ENCODE measurements around the gene GALNT9. TPM values are rescaled to one million over a fixed set of nuclear protein-coding genes. Genes with fewer than 3 reads are reported as not detected.

The GALNT9 gene
- total RNA-seq, 4 donors from 2014 or later: 1.6 TPM; not detected in 3

- TF ChIP-seq CTCF (IDR thresholded peaks at IDR 0.05) (no peak), EP300 (IDR thresholded peaks at IDR 0.05) (no peak), POLR2A (IDR thresholded peaks at IDR 0.05) (no peak)
- WGBS, 2 donors: 56 to 65% methylated on average over 14 to 15 of the region's 15 CpGs
- H3K27me3 ChIP-seq: peaks cover 0 to 6% of the 10 kb centered on the region in 2 donors
- H3K9me3 ChIP-seq: no peaks in the 10 kb centered on the region
- no peaks in the 10 kb centered on the region for H3K36me3 ChIP-seq
- H3K4me3 ChIP-seq: no peak overlapping the region
- no peak overlapping the region for H3K27ac ChIP-seq
- H3K4me1 ChIP-seq: no peaks in the 10 kb centered on the region
- no peak for DNase-seq (ENCODE audit: low spot score in 2 of 2)
These were observed 70.0 kb downstream of the GALNT9 start for GRCh38 chr12:132259364-132259871.

DNA sequence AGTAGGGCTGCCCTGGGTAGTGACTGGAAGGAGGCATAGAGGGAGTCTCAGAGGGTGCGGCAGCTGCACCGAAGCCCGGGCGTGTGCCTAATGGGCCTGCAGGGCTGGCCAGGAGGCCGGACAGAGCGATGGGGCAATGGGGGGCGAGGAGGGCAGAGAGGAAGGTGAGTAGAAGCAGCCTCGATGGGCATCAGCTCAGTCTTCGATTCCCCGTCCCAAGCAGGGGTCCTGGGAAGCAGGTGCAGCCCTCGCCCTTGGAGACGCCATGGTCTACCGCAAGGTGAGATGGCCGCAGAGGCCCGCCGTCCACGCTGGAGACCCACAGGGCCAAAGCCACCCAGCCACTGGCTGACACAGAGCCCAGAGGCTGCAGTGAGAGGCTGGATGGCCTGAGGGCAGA, 70.8 kb downstream of the GALNT9 start:
- Histone ChIP-seq H3K4me3 (no peak overlapping the region), H3K27me3 (peaks cover 0 to 6% of the 10 kb centered on the region in 2 donors), H3K36me3 (no peaks in the 10 kb centered on the region), H3K27ac (no peak overlapping the region), H3K4me1 (no peaks in the 10 kb centered on the region), H3K9me3 (no peaks in the 10 kb centered on the region)
- DNase-seq (ENCODE audit: low spot score in 2 of 2): no peak
- WGBS, 2 donors: 85 to 88% methylated on average over 14 to 17 of the region's 17 CpGs
- TF ChIP-seq POLR2A (IDR thresholded peaks at IDR 0.05) (no peak), CTCF (IDR thresholded peaks at IDR 0.05) (no peak), EP300 (IDR thresholded peaks at IDR 0.05) (no peak)

GRCh38 chr12:132257955-132258490, 71.4 kb downstream of the GALNT9 start:
- H3K27ac ChIP-seq: no peak overlapping the region
- no peaks in the 10 kb centered on the region for H3K4me1 ChIP-seq
- WGBS, 2 donors: 88 to 92% methylated on average over 13 to 17 of the region's 17 CpGs
- TF ChIP-seq EP300 (IDR thresholded peaks at IDR 0.05) (no peak), POLR2A (IDR thresholded peaks at IDR 0.05) (no peak), CTCF (IDR thresholded peaks at IDR 0.05) (no peak)
- H3K27me3 ChIP-seq: peaks cover 0 to 6% of the 10 kb centered on the region in 2 donors
- no peaks in the 10 kb centered on the region for H3K36me3 ChIP-seq
- H3K4me3 ChIP-seq: no peak overlapping the region
- no peak for DNase-seq (ENCODE audit: low spot score in 2 of 2)
- no peaks in the 10 kb centered on the region for H3K9me3 ChIP-seq

DNA sequence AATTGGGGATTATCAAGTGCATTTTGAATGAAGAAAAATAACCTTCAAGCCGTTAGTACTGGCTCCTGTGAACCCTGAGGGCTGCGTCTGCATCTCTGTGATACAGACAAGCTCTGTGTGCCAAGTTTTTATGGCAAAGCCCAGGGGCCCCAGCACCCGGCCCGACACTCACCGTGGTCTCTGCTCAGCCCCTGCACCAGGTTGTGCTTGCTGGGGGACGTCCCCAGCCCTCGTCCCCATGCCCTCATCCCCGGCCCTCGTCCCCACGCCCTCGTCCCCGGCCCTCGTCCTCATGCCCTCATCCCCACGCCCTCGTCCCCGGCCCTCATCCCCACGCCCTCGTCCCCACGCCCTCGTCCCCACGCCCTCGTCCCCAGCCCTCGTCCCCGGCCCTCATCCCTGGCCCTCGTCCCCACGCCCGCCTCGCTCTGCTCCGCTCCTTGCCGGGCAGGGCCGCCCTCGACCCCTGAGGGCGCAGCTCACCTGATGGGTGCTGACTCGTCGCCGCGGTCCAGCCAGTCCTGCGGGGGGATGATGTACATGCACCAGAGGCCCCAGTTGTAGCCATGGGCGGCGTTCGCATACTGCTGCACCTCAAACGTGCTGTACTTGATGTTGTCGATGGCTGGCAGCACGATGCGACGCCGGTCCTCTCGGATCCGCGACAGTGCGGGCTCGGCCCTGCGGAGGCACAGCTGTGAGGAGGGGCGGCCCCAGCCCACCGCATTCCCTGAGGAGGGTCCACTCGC, 72.0 kb downstream of the GALNT9 start:
- 80 to 88% methylated on average over 51 to 54 of the region's 56 CpGs for WGBS, 2 donors
- Histone ChIP-seq H3K27me3 (peaks cover 0 to 6% of the 10 kb centered on the region in 2 donors), H3K9me3 (no peaks in the 10 kb centered on the region), H3K27ac (no peak overlapping the region), H3K36me3 (no peaks in the 10 kb centered on the region), H3K4me3 (no peak overlapping the region), H3K4me1 (no peaks in the 10 kb centered on the region)
- no peak for DNase-seq (ENCODE audit: low spot score in 2 of 2)
- no peak for TF ChIP-seq POLR2A (IDR thresholded peaks at IDR 0.05)
- no peak for TF ChIP-seq EP300 (IDR thresholded peaks at IDR 0.05)
- TF ChIP-seq CTCF (IDR thresholded peaks at IDR 0.05): no peak

DNA sequence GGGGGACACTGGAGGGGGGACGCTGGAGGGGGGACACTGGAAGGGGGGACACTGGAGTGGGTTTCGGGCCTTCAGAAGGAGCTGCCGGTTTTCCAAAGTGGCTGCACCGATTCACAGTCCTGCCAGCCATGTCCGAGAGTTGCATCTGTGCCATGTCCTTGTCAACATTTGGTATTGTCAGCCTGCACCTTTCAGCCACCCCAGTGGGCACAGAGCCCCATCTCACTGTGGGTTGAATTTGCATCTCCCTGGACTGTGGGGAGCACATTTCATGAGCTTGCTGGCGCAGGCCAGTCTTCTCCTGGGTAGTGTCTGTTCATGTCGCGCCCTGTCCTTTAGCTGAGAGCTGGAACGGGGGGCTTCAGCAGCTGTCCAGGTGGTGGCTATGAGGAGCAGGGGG, 72.7 kb downstream of the GALNT9 start:
- no peak for TF ChIP-seq EP300 (IDR thresholded peaks at IDR 0.05)
- no peak for TF ChIP-seq POLR2A (IDR thresholded peaks at IDR 0.05)
- no peak for TF ChIP-seq CTCF (IDR thresholded peaks at IDR 0.05)
- no peak for DNase-seq (ENCODE audit: low spot score in 2 of 2)
- Histone ChIP-seq H3K4me3 (no peak overlapping the region), H3K9me3 (no peaks in the 10 kb centered on the region), H3K27ac (no peak overlapping the region), H3K27me3 (peaks cover 0 to 6% of the 10 kb centered on the region in 2 donors), H3K4me1 (no peaks in the 10 kb centered on the region), H3K36me3 (no peaks in the 10 kb centered on the region)
- WGBS, 2 donors: 82% methylated on average over 8 of the region's 9 CpGs

Data from tibial nerve (tissue), 4 donors.